ENCODE data around the gene TMX3.

TMX3 gene

DNA sequence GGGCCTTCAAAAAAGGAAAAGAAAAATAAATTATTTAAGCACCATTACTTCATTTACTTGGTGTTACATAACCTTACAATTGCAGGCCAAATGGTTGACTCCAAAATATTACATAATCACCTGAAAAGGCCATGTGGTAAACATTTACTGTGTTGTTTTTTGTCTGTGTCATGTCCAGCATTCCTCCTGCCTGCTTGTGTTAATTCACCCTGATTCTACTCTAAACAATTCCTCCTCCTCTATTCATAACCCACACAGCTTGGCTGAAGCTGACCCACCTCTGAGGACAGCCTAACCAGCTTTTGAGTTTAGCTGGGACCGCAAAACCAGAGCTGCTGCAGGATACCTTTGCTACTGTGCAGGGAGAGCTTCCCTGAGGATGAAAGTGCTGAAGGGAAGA, 35.4 kb downstream of the TMX3 start:
- no peaks in the 10 kb centered on the region for H3K27me3 ChIP-seq (ENCODE audit: control insufficient read depth, insufficient read depth, low read length)
- H2AFZ ChIP-seq: no peak overlapping the region
- no peak overlapping the region for H3K4me3 ChIP-seq (ENCODE audit: low read depth, low read length)
- H3K27ac ChIP-seq: no peak overlapping the region
- H3K4me1 ChIP-seq: no peaks in the 10 kb centered on the region
- H3K79me2 ChIP-seq: no peaks in the 10 kb centered on the region
- no peak overlapping the region for H3K9ac ChIP-seq
- TF ChIP-seq, protein P1, sequence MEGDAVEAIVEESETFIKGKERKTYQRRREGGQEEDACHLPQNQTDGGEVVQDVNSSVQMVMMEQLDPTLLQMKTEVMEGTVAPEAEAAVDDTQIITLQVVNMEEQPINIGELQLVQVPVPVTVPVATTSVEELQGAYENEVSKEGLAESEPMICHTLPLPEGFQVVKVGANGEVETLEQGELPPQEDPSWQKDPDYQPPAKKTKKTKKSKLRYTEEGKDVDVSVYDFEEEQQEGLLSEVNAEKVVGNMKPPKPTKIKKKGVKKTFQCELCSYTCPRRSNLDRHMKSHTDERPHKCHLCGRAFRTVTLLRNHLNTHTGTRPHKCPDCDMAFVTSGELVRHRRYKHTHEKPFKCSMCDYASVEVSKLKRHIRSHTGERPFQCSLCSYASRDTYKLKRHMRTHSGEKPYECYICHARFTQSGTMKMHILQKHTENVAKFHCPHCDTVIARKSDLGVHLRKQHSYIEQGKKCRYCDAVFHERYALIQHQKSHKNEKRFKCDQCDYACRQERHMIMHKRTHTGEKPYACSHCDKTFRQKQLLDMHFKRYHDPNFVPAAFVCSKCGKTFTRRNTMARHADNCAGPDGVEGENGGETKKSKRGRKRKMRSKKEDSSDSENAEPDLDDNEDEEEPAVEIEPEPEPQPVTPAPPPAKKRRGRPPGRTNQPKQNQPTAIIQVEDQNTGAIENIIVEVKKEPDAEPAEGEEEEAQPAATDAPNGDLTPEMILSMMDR (IDR thresholded peaks at IDR 0.05): no peak
- no peaks in the 10 kb centered on the region for H3K36me3 ChIP-seq (ENCODE audit: control insufficient read depth, insufficient read depth, low read length)
- H3K4me2 ChIP-seq (ENCODE audit: low read length): no peak overlapping the region
- no peaks in the 10 kb centered on the region for H3K9me3 ChIP-seq (ENCODE audit: control insufficient read depth, low read length)

DNA sequence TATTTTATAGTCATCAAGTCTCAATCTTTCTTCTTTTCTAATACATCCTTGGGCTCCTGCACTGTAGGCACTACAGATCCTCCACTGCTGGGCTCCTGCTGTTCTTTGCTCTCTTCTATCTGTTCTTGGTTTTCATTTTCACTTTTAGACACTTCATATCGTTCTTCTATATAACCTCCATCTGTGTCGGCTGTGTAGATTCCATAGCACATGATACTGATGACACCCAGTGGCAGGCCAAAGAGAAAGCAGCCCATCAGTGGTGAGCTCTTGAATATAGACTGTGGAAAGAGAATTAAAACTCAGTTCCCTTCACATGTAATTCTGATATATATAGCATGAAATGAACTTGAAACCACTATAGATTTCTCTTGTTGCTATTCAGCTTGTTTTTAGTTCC, 38.0 kb downstream of the TMX3 start:
- Histone ChIP-seq H3K9me3 (ENCODE audit: control insufficient read depth, low read length) (no peaks in the 10 kb centered on the region), H3K4me2 (ENCODE audit: low read length) (no peak overlapping the region), H2AFZ (no peak overlapping the region), H3K9ac (no peak overlapping the region), H3K27ac (no peak overlapping the region), H3K36me3 (ENCODE audit: control insufficient read depth, insufficient read depth, low read length) (no peaks in the 10 kb centered on the region), H3K4me1 (no peaks in the 10 kb centered on the region), H3K27me3 (ENCODE audit: control insufficient read depth, insufficient read depth, low read length) (no peaks in the 10 kb centered on the region), H3K79me2 (no peaks in the 10 kb centered on the region), H3K4me3 (ENCODE audit: low read depth, low read length) (no peak overlapping the region)
- TF ChIP-seq, protein P1 (IDR thresholded peaks at IDR 0.05): no peak

DNA sequence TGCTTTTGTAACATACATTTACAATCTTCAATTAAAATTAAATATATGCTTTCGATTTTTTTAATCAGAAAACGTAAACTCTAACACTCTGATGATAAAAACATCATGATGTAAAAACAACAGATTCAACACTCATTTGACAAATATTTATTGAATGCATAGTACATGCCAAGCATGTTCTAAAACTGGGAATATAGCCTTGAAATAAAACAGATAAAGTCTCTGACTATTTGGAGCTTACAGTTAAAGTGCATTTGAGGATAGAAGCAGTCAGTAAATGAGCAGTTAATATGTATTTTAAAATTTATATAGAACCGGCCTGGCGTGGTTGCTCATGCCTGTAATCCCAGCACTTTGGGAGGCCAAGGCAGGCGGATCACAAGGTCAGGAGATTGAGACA, 47.8 kb downstream of the TMX3 start:
- Histone ChIP-seq H3K36me3 (ENCODE audit: control insufficient read depth, insufficient read depth, low read length) (no peaks in the 10 kb centered on the region), H3K27me3 (ENCODE audit: control insufficient read depth, insufficient read depth, low read length) (no peaks in the 10 kb centered on the region), H3K4me2 (ENCODE audit: low read length) (no peak overlapping the region), H3K4me3 (ENCODE audit: low read depth, low read length) (no peak overlapping the region), H3K27ac (no peak overlapping the region), H3K9me3 (ENCODE audit: control insufficient read depth, low read length) (no peaks in the 10 kb centered on the region), H3K4me1 (no peaks in the 10 kb centered on the region), H3K79me2 (no peaks in the 10 kb centered on the region), H3K9ac (no peak overlapping the region), H2AFZ (no peak overlapping the region)
- TF ChIP-seq, protein P1 (IDR thresholded peaks at IDR 0.05): no peak

DNA sequence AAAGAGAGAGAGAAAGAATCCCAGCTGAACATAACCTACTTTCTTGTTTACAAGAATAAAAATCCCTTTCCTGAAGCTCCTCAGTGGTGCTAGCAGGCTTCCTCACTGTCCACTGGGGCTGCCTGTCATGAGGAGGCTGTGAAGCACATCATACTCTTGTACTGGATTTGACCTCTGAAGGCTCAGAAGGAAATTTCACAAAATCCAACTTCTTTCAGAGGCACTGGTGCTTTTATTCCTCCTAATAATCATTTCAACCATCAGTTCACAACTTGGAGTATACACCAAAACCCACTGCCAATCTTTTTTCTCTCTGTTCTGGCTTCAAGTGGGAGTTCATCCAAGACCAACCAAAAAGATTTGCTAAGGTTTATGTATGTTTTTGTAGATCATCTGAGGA, 48.5 kb downstream of the TMX3 start:
- no peaks in the 10 kb centered on the region for H3K36me3 ChIP-seq (ENCODE audit: control insufficient read depth, insufficient read depth, low read length)
- H3K27ac ChIP-seq: no peak overlapping the region
- H3K9me3 ChIP-seq (ENCODE audit: control insufficient read depth, low read length): no peaks in the 10 kb centered on the region
- no peak overlapping the region for H3K4me3 ChIP-seq (ENCODE audit: low read depth, low read length)
- TF ChIP-seq, protein P1 (IDR thresholded peaks at IDR 0.05): no peak
- H3K9ac ChIP-seq: no peak overlapping the region
- no peaks in the 10 kb centered on the region for H3K79me2 ChIP-seq
- no peaks in the 10 kb centered on the region for H3K4me1 ChIP-seq
- H2AFZ ChIP-seq: no peak overlapping the region
- H3K4me2 ChIP-seq (ENCODE audit: low read length): no peak overlapping the region
- H3K27me3 ChIP-seq (ENCODE audit: control insufficient read depth, insufficient read depth, low read length): no peaks in the 10 kb centered on the region

DNA sequence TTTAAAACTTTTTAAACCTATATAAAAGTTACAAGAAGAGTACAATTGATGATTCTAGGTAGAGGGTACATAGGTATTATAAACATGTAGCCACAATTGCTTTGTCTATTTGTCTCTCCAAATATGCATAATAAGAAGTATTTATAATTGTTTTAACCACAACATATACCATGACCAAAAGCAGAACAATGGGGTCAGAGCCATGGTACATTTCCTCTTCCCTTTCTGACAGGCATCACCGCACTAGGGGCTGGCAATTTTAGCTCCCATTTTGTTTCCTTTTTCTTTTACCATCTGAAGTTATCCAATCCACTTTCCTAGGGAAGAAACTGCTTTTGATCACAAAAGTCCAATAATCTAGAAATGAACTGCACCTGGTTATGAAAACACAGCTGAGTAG, 49.3 kb downstream of the TMX3 start:
- Histone ChIP-seq H3K79me2 (no peaks in the 10 kb centered on the region), H3K9ac (no peak overlapping the region), H2AFZ (no peak overlapping the region), H3K9me3 (ENCODE audit: control insufficient read depth, low read length) (no peaks in the 10 kb centered on the region), H3K4me1 (no peaks in the 10 kb centered on the region), H3K4me2 (ENCODE audit: low read length) (no peak overlapping the region), H3K27ac (no peak overlapping the region), H3K36me3 (ENCODE audit: control insufficient read depth, insufficient read depth, low read length) (no peaks in the 10 kb centered on the region), H3K4me3 (ENCODE audit: low read depth, low read length) (no peak overlapping the region), H3K27me3 (ENCODE audit: control insufficient read depth, insufficient read depth, low read length) (no peaks in the 10 kb centered on the region)
- TF ChIP-seq, protein P1 (IDR thresholded peaks at IDR 0.05): no peak
